NCI-H1436 (cell line): ENCODE measurements around the gene PTTG1IP.

ENCODE experiments used
- DNase-seq: peaks from one replicate; lab custom pipeline; 2025; lab: John Stamatoyannopoulos, UW

The PTTG1IP gene

GRCh38 chr21:44908908-44909307, 35.4 kb upstream of the PTTG1IP start:
- no peak for DNase-seq

GRCh38 chr21:44907966-44908895, 34.7 kb upstream of the PTTG1IP start:
- DNase-seq: no peak

GRCh38 chr21:44907225-44907965, 33.9 kb upstream of the PTTG1IP start:
- DNase-seq: no peak

- DNase-seq: no peak
These were observed 32.2 kb upstream of the PTTG1IP start for GRCh38 chr21:44905728-44906090.

- DNase-seq: no peak
These were observed 31.7 kb upstream of the PTTG1IP start for GRCh38 chr21:44905016-44905727.

GRCh38 chr21:44904141-44904923, 30.8 kb upstream of the PTTG1IP start:
- no peak for DNase-seq

GRCh38 chr21:44903689-44904088, 30.2 kb upstream of the PTTG1IP start:
- DNase-seq: no peak

- no peak for DNase-seq
These were observed 29.7 kb upstream of the PTTG1IP start for GRCh38 chr21:44903050-44903685.

- no peak for DNase-seq
These were observed 29.0 kb upstream of the PTTG1IP start for GRCh38 chr21:44902268-44903049.

- no peak for DNase-seq
These were observed 28.0 kb upstream of the PTTG1IP start for GRCh38 chr21:44901391-44902074.

GRCh38 chr21:44900559-44901251, 27.2 kb upstream of the PTTG1IP start:
- DNase-seq: no peak

GRCh38 chr21:44899768-44900558, 26.5 kb upstream of the PTTG1IP start:
- DNase-seq: no peak

GRCh38 chr21:44898851-44899767, 25.6 kb upstream of the PTTG1IP start:
- DNase-seq: no peak

- DNase-seq: no peak
These were observed 24.6 kb upstream of the PTTG1IP start for GRCh38 chr21:44898011-44898488.

GRCh38 chr21:44897326-44898010, 24.0 kb upstream of the PTTG1IP start:
- no peak for DNase-seq

GRCh38 chr21:44896561-44897286, 23.2 kb upstream of the PTTG1IP start:
- DNase-seq: no peak
